HG03354 (cell line): ENCODE data around the gene RETN.

ENCODE experiments used
- ATAC-seq: cut with Tn5 transposase; IDR thresholded peaks from one replicate; pipeline ENCODE4 v1.9.1; 2021; ENCODE audit warnings: mild to moderate bottlenecking; ENCODE audit not compliant: unreplicated experiment, poor library complexity, severe bottlenecking

The RETN gene

GRCh38 chr19:7703332-7703731 is 34.5 kb downstream of the RETN start:
- no peak for ATAC-seq

- ATAC-seq: no peak
Observed at GRCh38 chr19:7704280-7705060, 35.6 kb downstream of the RETN start.

- peak; percentile 55 for ATAC-seq
Observed at GRCh38 chr19:7705387-7706187, 36.7 kb downstream of the RETN start.

- no peak for ATAC-seq
Observed at GRCh38 chr19:7706188-7706954, 37.5 kb downstream of the RETN start.

GRCh38 chr19:7706955-7707456 is 38.2 kb downstream of the RETN start:
- ATAC-seq: no peak

- no peak for ATAC-seq
Observed at GRCh38 chr19:7709932-7710460, 41.1 kb downstream of the RETN start.

- no peak for ATAC-seq
Observed at GRCh38 chr19:7710616-7711015, 41.8 kb downstream of the RETN start.

- ATAC-seq: no peak
Observed at GRCh38 chr19:7715671-7716070, 46.8 kb downstream of the RETN start.

- no peak for ATAC-seq
Observed at GRCh38 chr19:7716762-7717161, 47.9 kb downstream of the RETN start.

GRCh38 chr19:7718668-7719067 is 49.8 kb downstream of the RETN start:
- ATAC-seq: no peak
